H9 (cell line): ENCODE data around the gene SEMA6A. TPM values are rescaled to one million over a fixed set of nuclear protein-coding genes. Genes with fewer than 3 reads are reported as not detected.
A peak's percentile ranks its signal among the peaks of the same experiment; 100 is the strongest.

Source experiments
- DNase-seq: peaks from one replicate; pipeline ENCODE4 v3.0.0-alpha.2; 2017
- H2AFZ ChIP-seq: one replicate; pipeline ENCODE4 v1.6.1; 2013; ENCODE audit warnings: mild to moderate bottlenecking, low read length, control low read depth, moderate library complexity
- H2AK5ac ChIP-seq: 2 replicates; pipeline ENCODE4 v1.6.1; 2013; ENCODE audit warnings: low read length, control low read depth, mixed read lengths; ENCODE audit not compliant: insufficient read length
- H2BK120ac ChIP-seq: one replicate; pipeline ENCODE4 v1.6.1; 2013; ENCODE audit warnings: low read depth, mild to moderate bottlenecking, low read length, control low read depth, inconsistent platforms; ENCODE audit not compliant: poor library complexity, severe bottlenecking
- H2BK12ac ChIP-seq: 2 replicates; pipeline ENCODE4 v1.6.1; 2013; ENCODE audit warnings: low read length, control low read depth, mixed read lengths, low read depth; ENCODE audit not compliant: insufficient read length
- H2BK15ac ChIP-seq: 2 replicates; pipeline ENCODE4 v1.6.1; 2013; ENCODE audit warnings: low read depth, low read length, control low read depth
- H2BK20ac ChIP-seq: one replicate; pipeline ENCODE4 v1.6.1; 2013; ENCODE audit warnings: low read depth, mild to moderate bottlenecking, low read length, control low read depth, inconsistent platforms; ENCODE audit not compliant: poor library complexity, severe bottlenecking
- H2BK5ac ChIP-seq: 2 replicates; pipeline ENCODE4 v1.6.1; 2013; ENCODE audit warnings: low read length, control low read depth, mixed read lengths; ENCODE audit not compliant: insufficient read length
- H3K14ac ChIP-seq: 2 replicates; pipeline ENCODE4 v1.6.1; 2013; ENCODE audit warnings: low read length, control low read depth; ENCODE audit not compliant: insufficient read depth
- H3K18ac ChIP-seq: 2 replicates; pipeline ENCODE4 v1.6.1; 2013; ENCODE audit warnings: low read depth, mild to moderate bottlenecking, mixed read lengths, low read length, control low read depth; ENCODE audit not compliant: insufficient read length
- H3K23ac ChIP-seq: 2 replicates; pipeline ENCODE4 v1.6.1; 2013; ENCODE audit warnings: low read length, control low read depth, mixed read lengths, low read depth; ENCODE audit not compliant: insufficient read length
- H3K23me2 ChIP-seq: 2 replicates; pipeline ENCODE4 v1.6.1; 2013; ENCODE audit warnings: low read depth, mild to moderate bottlenecking, mixed read lengths, low read length, control low read depth; ENCODE audit not compliant: insufficient read length, poor library complexity, severe bottlenecking
- H3K27ac ChIP-seq: 2 replicates; pipeline ENCODE4 v1.5.1; 2013; ENCODE audit warnings: low read length, control low read depth, mixed read lengths, low read depth; ENCODE audit not compliant: insufficient read length
- H3K27me3 ChIP-seq: 2 replicates; pipeline ENCODE4 v1.6.1; 2013; ENCODE audit warnings: low read length, control low read depth, inconsistent platforms; ENCODE audit not compliant: insufficient read depth
- H3K4ac ChIP-seq: 2 replicates; pipeline ENCODE4 v1.6.1; 2013; ENCODE audit warnings: low read depth, mild to moderate bottlenecking, control low read depth, inconsistent platforms, low read length, moderate library complexity
- H3K4me1 ChIP-seq: 2 replicates; pipeline ENCODE4 v1.6.1; 2013; ENCODE audit warnings: low read length, control low read depth, inconsistent platforms; ENCODE audit not compliant: insufficient read depth
- H3K4me2 ChIP-seq: 2 replicates; pipeline ENCODE4 v1.6.1; 2013; ENCODE audit warnings: low read length, control low read depth, mixed read lengths; ENCODE audit not compliant: insufficient read length, insufficient read depth
- H3K56ac ChIP-seq: 2 replicates; pipeline ENCODE4 v1.6.1; 2013; ENCODE audit warnings: low read depth, mild to moderate bottlenecking, mixed read lengths, low read length, control low read depth; ENCODE audit not compliant: insufficient read length
- H3K79me1 ChIP-seq: 2 replicates; pipeline ENCODE4 v1.6.1; 2013; ENCODE audit warnings: low read depth, mild to moderate bottlenecking, moderate library complexity, low read length, control low read depth, inconsistent platforms; ENCODE audit not compliant: insufficient read depth, poor library complexity, severe bottlenecking
- H3K79me2 ChIP-seq: 2 replicates; pipeline ENCODE4 v1.6.1; 2013; ENCODE audit warnings: low read length, control low read depth, inconsistent platforms; ENCODE audit not compliant: insufficient read depth
- H3K9ac ChIP-seq: 2 replicates; pipeline ENCODE4 v1.6.1; 2013; ENCODE audit warnings: low read length, control low read depth, mixed read lengths; ENCODE audit not compliant: insufficient read length; ENCODE audit errors: extremely low read depth
- H3K9me3 ChIP-seq: one replicate; pipeline ENCODE4 v1.6.1; 2013; ENCODE audit warnings: low read depth, low read length, inconsistent platforms; ENCODE audit not compliant: control insufficient read depth
- H3T11ph ChIP-seq: one replicate; pipeline ENCODE4 v1.6.1; 2013; ENCODE audit warnings: mild to moderate bottlenecking, low read length, control low read depth, inconsistent platforms
- H4K20me1 ChIP-seq: one replicate; pipeline ENCODE4 v1.6.1; 2013; ENCODE audit not compliant: control insufficient read depth, insufficient read length, insufficient read depth
- H4K5ac ChIP-seq: 2 replicates; pipeline ENCODE4 v1.6.1; 2013; ENCODE audit warnings: low read depth, mild to moderate bottlenecking, mixed read lengths, low read length, control low read depth; ENCODE audit not compliant: insufficient read length
- H4K8ac ChIP-seq: replicated peaks from 2 replicates; pipeline ENCODE4 v1.6.1; 2013; ENCODE audit warnings: low read length, control low read depth, mixed read lengths, low read depth; ENCODE audit not compliant: insufficient read length
- H4K91ac ChIP-seq: 2 replicates; pipeline ENCODE4 v1.6.1; 2013; ENCODE audit warnings: low read depth, mild to moderate bottlenecking, moderate library complexity, mixed read lengths, low read length, control low read depth; ENCODE audit not compliant: insufficient read length
- H3K27ac Mint-ChIP-seq, 3 experiments: 2 replicates in 2 of 3; 3 replicates in 1 of 3; pipeline ENCODE4 v1.8.0; 2020 to 2021; ENCODE audit warnings: mixed read lengths in 3 of 3, mild to moderate bottlenecking in 1 of 3, moderate library complexity in 1 of 3
- H3K27me3 Mint-ChIP-seq: 2 replicates; pipeline ENCODE4 v1.8.0; 2021; ENCODE audit warnings: low read depth, mild to moderate bottlenecking, moderate library complexity, mixed read lengths
- H3K36me3 Mint-ChIP-seq, 3 experiments: 2 replicates in 2 of 3; 3 replicates in 1 of 3; pipeline ENCODE4 v1.8.0; 2020 to 2021; ENCODE audit warnings: low read depth in 3 of 3, mixed read lengths in 3 of 3; ENCODE audit not compliant: insufficient read depth in 1 of 3
- H3K4me1 Mint-ChIP-seq, 2 experiments: 2 replicates each; pipeline ENCODE4 v1.8.0; 2020; ENCODE audit warnings: mixed read lengths in 2 of 2
- H3K4me3 Mint-ChIP-seq, 2 experiments: 2 replicates in 1 of 2; 3 replicates in 1 of 2; pipeline ENCODE4 v1.8.0; 2020 to 2021; ENCODE audit warnings: mild to moderate bottlenecking in 2 of 2, mixed read lengths in 2 of 2, moderate library complexity in 1 of 2
- H3K9me3 Mint-ChIP-seq, 2 experiments: 2 replicates in 1 of 2; 3 replicates in 1 of 2; pipeline ENCODE4 v1.8.0; 2020; ENCODE audit warnings: mild to moderate bottlenecking in 2 of 2, mixed read lengths in 2 of 2, moderate library complexity in 1 of 2
- WGBS: extraction: QIAGEN DNeasy Blood & Tissue Kit; methylation state at CpG from one replicate; pipeline ENCODE4 v1.1.7; 2013; ENCODE audit warnings: missing lambda C conversion rate, low lambda C conversion rate, mixed read lengths; ENCODE audit not compliant: insufficient read length; ENCODE audit errors: extremely low coverage; 5-methylcytosine and 5-hydroxymethylcytosine counted together
- total RNA-seq: library from RNA; stranded (reverse); gene quantifications from 2 replicates; pipeline ENCODE4 v1.2.1, GENCODE V29; 2021
- TF ChIP-seq, protein P1 (sequence below): fragments of 200-600 bp; sonication (generic); conservative IDR thresholded peaks from 3 replicates; pipeline ENCODE4 v1.8.0; 2021; ENCODE audit warnings: antibody characterized with exemption, mild to moderate bottlenecking

SEMA6A gene
- total RNA-seq, 1 experiment from 2014 or later: 354 TPM

DNA sequence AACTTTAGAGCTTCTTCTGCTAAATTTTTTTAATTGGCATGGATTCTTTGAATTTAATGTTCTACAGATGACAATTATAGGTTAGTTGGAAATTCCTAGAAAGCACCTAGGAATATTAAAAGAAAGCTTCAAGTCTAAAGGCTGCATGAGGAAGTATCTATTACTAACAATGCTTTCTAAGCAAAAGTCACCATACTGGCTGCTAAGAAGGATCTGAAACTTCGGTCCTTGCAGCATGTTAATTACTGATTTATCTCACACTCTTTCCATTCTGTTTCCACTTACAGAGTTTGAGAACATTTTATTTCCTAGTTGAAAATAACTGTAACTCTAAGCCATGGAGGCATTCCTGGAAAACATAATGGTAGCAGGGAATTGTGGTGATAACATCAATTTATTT is 8.4 kb downstream of the SEMA6A start:
- no peak overlapping the region for H2BK5ac ChIP-seq
- no peak overlapping the region for H2AK5ac ChIP-seq
- H3K4me1 ChIP-seq: peaks cover 41% of the 10 kb centered on the region
- WGBS: no CpG with 5 or more reads among the region's 1 CpG
- H2BK15ac ChIP-seq: no peak overlapping the region
- H2BK20ac ChIP-seq: no peak overlapping the region
- peaks cover 2% of the 10 kb centered on the region for H3K23me2 ChIP-seq
- peaks cover 96% of the 10 kb centered on the region for H3K79me2 ChIP-seq
- TF ChIP-seq, protein P1, sequence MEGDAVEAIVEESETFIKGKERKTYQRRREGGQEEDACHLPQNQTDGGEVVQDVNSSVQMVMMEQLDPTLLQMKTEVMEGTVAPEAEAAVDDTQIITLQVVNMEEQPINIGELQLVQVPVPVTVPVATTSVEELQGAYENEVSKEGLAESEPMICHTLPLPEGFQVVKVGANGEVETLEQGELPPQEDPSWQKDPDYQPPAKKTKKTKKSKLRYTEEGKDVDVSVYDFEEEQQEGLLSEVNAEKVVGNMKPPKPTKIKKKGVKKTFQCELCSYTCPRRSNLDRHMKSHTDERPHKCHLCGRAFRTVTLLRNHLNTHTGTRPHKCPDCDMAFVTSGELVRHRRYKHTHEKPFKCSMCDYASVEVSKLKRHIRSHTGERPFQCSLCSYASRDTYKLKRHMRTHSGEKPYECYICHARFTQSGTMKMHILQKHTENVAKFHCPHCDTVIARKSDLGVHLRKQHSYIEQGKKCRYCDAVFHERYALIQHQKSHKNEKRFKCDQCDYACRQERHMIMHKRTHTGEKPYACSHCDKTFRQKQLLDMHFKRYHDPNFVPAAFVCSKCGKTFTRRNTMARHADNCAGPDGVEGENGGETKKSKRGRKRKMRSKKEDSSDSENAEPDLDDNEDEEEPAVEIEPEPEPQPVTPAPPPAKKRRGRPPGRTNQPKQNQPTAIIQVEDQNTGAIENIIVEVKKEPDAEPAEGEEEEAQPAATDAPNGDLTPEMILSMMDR: no peak
- no peak overlapping the region for H3K14ac ChIP-seq
- H3K4ac ChIP-seq: no peak overlapping the region
- no peak overlapping the region for H3K18ac ChIP-seq
- no peak overlapping the region for H3K27ac ChIP-seq
- no peak overlapping the region for H2BK120ac ChIP-seq
- no peak overlapping the region for H4K91ac ChIP-seq
- no peak overlapping the region for H2BK12ac ChIP-seq
- H3K27me3 Mint-ChIP-seq: no peaks in the 10 kb centered on the region
- H4K5ac ChIP-seq: no peak overlapping the region
- no peak overlapping the region for H3K23ac ChIP-seq
- no peak overlapping the region; a peak in 2 of 7 replicates for H3K27ac Mint-ChIP-seq
- H3K9ac ChIP-seq: no peak overlapping the region
- H3K56ac ChIP-seq: no peak overlapping the region
- H3K4me1 Mint-ChIP-seq: peaks cover 95% of the 10 kb centered on the region in 2 experiments
- no peaks in the 10 kb centered on the region for H3K9me3 ChIP-seq
- no peaks in the 10 kb centered on the region for H3K9me3 Mint-ChIP-seq
- H2AFZ ChIP-seq: no peak overlapping the region
- H3K27me3 ChIP-seq: no peaks in the 10 kb centered on the region
- no peaks in the 10 kb centered on the region for H4K20me1 ChIP-seq
- no peak overlapping the region for H4K8ac ChIP-seq
- peaks cover 21 to 51% (median 25%) of the 10 kb centered on the region in 3 experiments for H3K36me3 Mint-ChIP-seq
- no peak overlapping the region for H3T11ph ChIP-seq
- H3K79me1 ChIP-seq: peaks cover 2% of the 10 kb centered on the region
- peak overlapping the region; percentile 59 for H3K4me2 ChIP-seq
- peak overlapping the region in 1 of 2 experiments; percentile 61; a peak in 1 of 5 replicates for H3K4me3 Mint-ChIP-seq
- DNase-seq: no peak
